Neural progenitor cell (in vitro differentiated cells): ENCODE data around the gene MICALL2. TPM values are rescaled to one million over a fixed set of nuclear protein-coding genes. Genes with fewer than 3 reads are reported as not detected.

Experiments used
- DNase-seq: peaks from one replicate; pipeline ENCODE4 v3.0.0-alpha.2; 2016; ENCODE audit warnings: low spot score
- H2AFZ ChIP-seq: fragments of 200-600 bp; sonication (generic); replicated peaks from 2 replicates; pipeline ENCODE4 v1.6.1; 2016; ENCODE audit warnings: antibody characterized with exemption
- H3F3A ChIP-seq: fragments of 200-600 bp; sonication (generic); 2 replicates; pipeline ENCODE4 v1.6.1; 2016; ENCODE audit warnings: antibody characterized with exemption, low read depth
- H3K27ac ChIP-seq: fragments of 200-600 bp; sonication (generic); 2 replicates; pipeline ENCODE4 v1.5.1; 2016; ENCODE audit warnings: mild to moderate bottlenecking
- H3K27me3 ChIP-seq: fragments of 200-600 bp; sonication (generic); 2 replicates; pipeline ENCODE4 v1.6.1; 2016; ENCODE audit warnings: mild to moderate bottlenecking, moderate library complexity
- H3K36me3 ChIP-seq: fragments of 200-600 bp; sonication (generic); 2 replicates; pipeline ENCODE4 v1.5.1; 2016
- H3K4me1 ChIP-seq: fragments of 200-600 bp; sonication (generic); 2 replicates; pipeline ENCODE4 v1.6.1; 2016; ENCODE audit warnings: mixed run types
- H3K4me2 ChIP-seq: fragments of 200-600 bp; sonication (generic); 2 replicates; pipeline ENCODE4 v1.6.1; 2016
- H3K4me3 ChIP-seq: fragments of 200-600 bp; sonication (generic); 2 replicates; pipeline ENCODE4 v1.5.1; 2016
- H3K79me2 ChIP-seq: fragments of 200-600 bp; sonication (generic); 2 replicates; pipeline ENCODE4 v1.6.1; 2016; ENCODE audit warnings: low read depth
- H3K9ac ChIP-seq: fragments of 200-600 bp; sonication (generic); 2 replicates; pipeline ENCODE4 v1.6.1; 2016
- H3K9me3 ChIP-seq: fragments of 200-600 bp; sonication (generic); 2 replicates; pipeline ENCODE4 v1.5.1; 2016; ENCODE audit warnings: low read depth
- H4K20me1 ChIP-seq: fragments of 200-600 bp; sonication (generic); 2 replicates; pipeline ENCODE4 v1.6.1; 2016; ENCODE audit warnings: low read depth
- H3K27ac Mint-ChIP-seq: 3 replicates; pipeline ENCODE4 v1.8.0; 2021; ENCODE audit warnings: mixed read lengths
- H3K27me3 Mint-ChIP-seq: 2 replicates; pipeline ENCODE4 v1.8.0; 2022; ENCODE audit warnings: low read depth, mild to moderate bottlenecking, inconsistent platforms, moderate library complexity, mixed read lengths; ENCODE audit not compliant: insufficient read depth
- H3K36me3 Mint-ChIP-seq: 3 replicates; pipeline ENCODE4 v1.8.0; 2021; ENCODE audit warnings: mixed read lengths
- H3K4me1 Mint-ChIP-seq: 3 replicates; pipeline ENCODE4 v1.8.0; 2021; ENCODE audit warnings: mixed read lengths
- H3K4me3 Mint-ChIP-seq: 3 replicates; pipeline ENCODE4 v1.8.0; 2021; ENCODE audit warnings: mild to moderate bottlenecking, moderate library complexity, mixed read lengths
- H3K9me3 Mint-ChIP-seq: 3 replicates; pipeline ENCODE4 v1.8.0; 2020; ENCODE audit warnings: mixed read lengths
- CTCF ChIP-seq: fragments of 200-600 bp; sonication (generic); IDR thresholded peaks from 2 replicates; pipeline ENCODE4 v1.5.1; 2017; ENCODE audit warnings: antibody characterized with exemption, mild to moderate bottlenecking
- EZH2 ChIP-seq: fragments of 200-600 bp; sonication (generic); IDR thresholded peaks from 2 replicates; pipeline ENCODE4 v1.6.1; 2017; ENCODE audit warnings: antibody characterized with exemption, mild to moderate bottlenecking, moderate library complexity
- EZH2phosphoT487 ChIP-seq: fragments of 200-600 bp; sonication (generic); IDR thresholded peaks from 2 replicates; pipeline ENCODE4 v1.6.1; 2017; ENCODE audit warnings: antibody characterized with exemption
- total RNA-seq: library from RNA; depleted of rRNA; stranded (reverse); fragments of >200 nt; gene quantifications from 2 replicates; pipeline ENCODE4 v1.2.3, GENCODE V29; 2015; ENCODE audit warnings: low replicate concordance

MICALL2 gene
- total RNA-seq, 1 donor from 2014 or later, result 6.0 TPM

DNA sequence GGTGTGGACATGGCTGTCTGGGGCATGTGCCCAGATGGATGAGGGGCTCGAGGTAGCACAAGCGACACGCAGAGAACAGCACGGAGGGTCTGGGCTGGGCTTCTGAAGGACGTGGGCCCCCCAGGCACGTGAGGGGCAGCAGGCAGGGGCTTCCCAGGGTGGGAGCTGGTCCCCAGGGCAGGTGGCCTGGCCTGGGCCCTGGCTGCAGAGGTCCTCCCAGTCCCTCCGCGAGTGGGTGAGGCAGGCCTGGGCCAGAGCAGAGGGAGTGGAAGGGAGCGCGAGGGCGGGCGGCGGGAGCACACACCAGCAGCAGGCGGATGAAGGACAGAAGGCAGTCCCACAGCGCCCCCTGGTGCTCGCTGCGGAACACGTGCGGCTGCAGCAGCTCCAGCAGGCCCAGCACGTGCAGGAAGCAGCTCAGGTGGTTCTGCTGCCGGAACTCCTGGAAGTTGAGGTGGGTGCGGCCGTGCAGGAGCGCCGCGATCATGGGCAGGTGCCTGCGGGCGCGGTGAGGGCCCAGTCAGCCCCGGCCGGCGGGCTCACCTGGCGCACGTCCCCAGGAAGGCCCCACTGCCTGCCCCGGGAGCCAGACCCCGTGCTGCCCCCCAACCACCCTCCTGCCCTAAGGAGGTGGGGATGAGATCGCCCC lies 14.7 kb upstream of the MICALL2 start:
- no peaks in the 10 kb centered on the region for H3K27me3 ChIP-seq
- H3K9me3 ChIP-seq, result no peaks in the 10 kb centered on the region
- TF ChIP-seq EZH2phosphoT487 (no peak), CTCF (peak; percentile 83)
- no peaks in the 10 kb centered on the region for H3K9me3 Mint-ChIP-seq
- no peak overlapping the region for H3K4me3 Mint-ChIP-seq
- H3K9ac ChIP-seq, result no peak overlapping the region
- no peaks in the 10 kb centered on the region for H3F3A ChIP-seq
- no peaks in the 10 kb centered on the region for H3K36me3 ChIP-seq
- H3K4me3 ChIP-seq, result no peak overlapping the region
- H2AFZ ChIP-seq, result no peak overlapping the region
- peaks cover 3% of the 10 kb centered on the region for H3K36me3 Mint-ChIP-seq
- no peak overlapping the region for H3K27ac Mint-ChIP-seq
- H3K4me1 ChIP-seq, result no peaks in the 10 kb centered on the region
- H3K27me3 Mint-ChIP-seq, result peaks cover 4% of the 10 kb centered on the region
- H3K4me2 ChIP-seq, result no peak overlapping the region
- H3K4me1 Mint-ChIP-seq, result no peaks in the 10 kb centered on the region
- H3K27ac ChIP-seq, result no peak overlapping the region
- DNase-seq, result peak; percentile 92
- peaks cover 5% of the 10 kb centered on the region for H4K20me1 ChIP-seq
- no peaks in the 10 kb centered on the region for H3K79me2 ChIP-seq

DNA sequence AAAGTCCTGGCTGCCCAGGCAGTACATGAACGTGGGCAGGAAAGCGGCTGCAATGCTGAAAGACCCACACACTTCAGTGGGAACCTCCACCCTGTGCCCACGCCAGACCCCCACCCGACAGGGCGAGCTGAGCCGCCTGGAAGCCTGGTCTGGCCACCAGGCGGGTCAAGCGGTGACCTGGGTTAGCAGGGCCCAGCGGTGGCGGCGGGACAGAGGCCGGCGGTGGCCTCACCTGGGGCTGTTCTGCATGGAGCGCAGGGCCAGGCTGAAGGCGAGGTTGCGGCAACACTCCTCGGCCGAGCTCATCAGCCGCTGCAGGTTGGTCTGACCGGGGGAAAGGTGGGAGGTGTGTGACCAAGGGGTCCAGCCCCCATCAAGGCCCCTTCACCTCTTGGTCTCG lies 11.6 kb upstream of the MICALL2 start:
- peaks cover 13% of the 10 kb centered on the region for H4K20me1 ChIP-seq
- no peaks in the 10 kb centered on the region for H3K79me2 ChIP-seq
- H2AFZ ChIP-seq, result no peak overlapping the region
- no peak overlapping the region for H3K4me2 ChIP-seq
- Mint-ChIP-seq H3K36me3 (peaks cover 3% of the 10 kb centered on the region), H3K4me1 (peaks cover 7% of the 10 kb centered on the region), H3K4me3 (no peak overlapping the region), H3K27me3 (peaks cover 4% of the 10 kb centered on the region), H3K9me3 (no peaks in the 10 kb centered on the region), H3K27ac (no peak overlapping the region)
- peaks cover 6% of the 10 kb centered on the region for H3F3A ChIP-seq
- no peak overlapping the region for H3K4me3 ChIP-seq
- H3K27ac ChIP-seq, result no peak overlapping the region
- no peaks in the 10 kb centered on the region for H3K27me3 ChIP-seq
- H3K9ac ChIP-seq, result no peak overlapping the region
- H3K36me3 ChIP-seq, result no peaks in the 10 kb centered on the region
- no peaks in the 10 kb centered on the region for H3K9me3 ChIP-seq
- DNase-seq, result no peak
- TF ChIP-seq EZH2, result no peak
- peaks cover 9% of the 10 kb centered on the region for H3K4me1 ChIP-seq

DNA sequence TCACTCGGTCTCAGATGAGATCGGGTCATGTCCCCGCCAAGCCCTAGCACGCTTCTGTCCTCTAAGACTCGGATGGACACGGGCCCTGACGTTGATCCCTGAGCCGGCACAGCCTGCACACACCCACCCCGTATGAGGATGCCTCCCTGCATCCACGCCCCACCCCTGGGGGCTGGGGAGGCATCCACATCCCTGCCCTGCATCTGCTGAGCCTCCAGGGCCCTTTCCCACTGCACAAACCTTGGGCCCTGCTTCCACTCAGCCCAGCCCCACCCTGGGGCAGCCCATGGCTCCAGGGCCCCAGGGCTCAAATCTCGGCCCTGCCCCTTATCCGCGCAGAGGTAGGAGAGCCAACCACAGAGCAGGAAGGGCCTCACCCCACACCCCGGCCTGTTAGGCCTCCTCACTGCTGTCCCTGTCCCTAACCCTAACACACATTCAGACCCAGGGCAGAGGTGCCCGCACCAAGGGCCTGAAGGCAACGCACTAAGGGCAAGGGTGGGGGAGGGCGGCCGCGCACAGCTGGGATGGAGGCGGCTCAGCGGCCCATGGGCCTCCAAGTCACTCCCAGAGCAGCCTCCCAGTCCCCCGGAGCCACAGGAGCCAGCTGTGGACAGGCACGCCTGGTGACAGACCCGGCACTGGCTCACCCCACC lies 9.5 kb upstream of the MICALL2 start:
- Histone ChIP-seq H3K27me3 (no peaks in the 10 kb centered on the region), H3K4me2 (no peak overlapping the region), H3F3A (peaks cover 6% of the 10 kb centered on the region), H3K79me2 (no peaks in the 10 kb centered on the region), H3K4me1 (peaks cover 9% of the 10 kb centered on the region), H3K4me3 (no peak overlapping the region), H4K20me1 (peaks cover 8% of the 10 kb centered on the region), H3K9me3 (no peaks in the 10 kb centered on the region), H2AFZ (no peak overlapping the region), H3K27ac (peak overlapping the region; percentile 29), H3K9ac (peak overlapping the region; percentile 13), H3K36me3 (no peaks in the 10 kb centered on the region)
- no peak for DNase-seq
- Mint-ChIP-seq H3K36me3 (no peaks in the 10 kb centered on the region), H3K4me1 (peaks cover 7% of the 10 kb centered on the region), H3K4me3 (no peak overlapping the region), H3K27me3 (peaks cover 2% of the 10 kb centered on the region), H3K9me3 (no peaks in the 10 kb centered on the region), H3K27ac (no peak overlapping the region)
- TF ChIP-seq EZH2phosphoT487 (no peak), EZH2 (no peak), CTCF (no peak)

DNA sequence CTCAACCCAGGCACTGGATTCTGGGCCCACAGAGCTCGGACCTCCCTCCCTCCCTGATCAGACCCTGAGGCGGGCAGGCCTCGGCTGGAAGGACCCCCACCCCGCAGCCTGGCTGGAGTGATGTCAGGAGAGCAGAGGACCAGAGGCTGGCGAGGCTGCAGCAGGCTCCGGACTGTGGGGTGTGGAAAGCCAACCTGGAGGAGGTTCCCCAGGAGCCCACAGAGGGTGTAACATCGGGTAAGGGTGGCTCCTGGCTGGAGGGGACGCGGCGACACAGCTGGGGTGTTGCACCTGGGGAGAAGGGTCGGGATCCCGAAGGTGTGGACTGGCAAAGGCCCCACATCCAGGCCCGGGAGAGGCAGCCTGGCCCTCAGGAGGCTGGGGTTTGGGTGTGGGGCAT lies 8.9 kb upstream of the MICALL2 start:
- DNase-seq, result no peak
- Histone ChIP-seq H4K20me1 (peaks cover 8% of the 10 kb centered on the region), H3K4me3 (no peak overlapping the region), H3K9ac (no peak overlapping the region), H2AFZ (no peak overlapping the region), H3K9me3 (no peaks in the 10 kb centered on the region), H3K27me3 (no peaks in the 10 kb centered on the region), H3K79me2 (no peaks in the 10 kb centered on the region), H3K36me3 (no peaks in the 10 kb centered on the region), H3K27ac (no peak overlapping the region), H3F3A (peaks cover 6% of the 10 kb centered on the region), H3K4me1 (peaks cover 9% of the 10 kb centered on the region), H3K4me2 (no peak overlapping the region)
- no peaks in the 10 kb centered on the region for H3K36me3 Mint-ChIP-seq
- no peaks in the 10 kb centered on the region for H3K9me3 Mint-ChIP-seq
- no peak for TF ChIP-seq CTCF
- TF ChIP-seq EZH2phosphoT487, result no peak
- TF ChIP-seq EZH2, result no peak
- peak overlapping the region; percentile 74 for H3K27ac Mint-ChIP-seq
- peaks cover 7% of the 10 kb centered on the region for H3K4me1 Mint-ChIP-seq
- H3K27me3 Mint-ChIP-seq, result no peaks in the 10 kb centered on the region
- no peak overlapping the region for H3K4me3 Mint-ChIP-seq
